Lower leg skin (tissue), 3 donors: Measurements from ENCODE around the gene DCLK3.

Source experiments
- POLR2A ChIP-seq, 2 donors: fragments of 450-650 bp; IDR thresholded peaks; one replicate each; pipeline ENCODE4 v1.6.1; 2016 to 2017; ENCODE audit warnings: antibody characterized with exemption in 2 of 2, mild to moderate bottlenecking in 1 of 2, moderate library complexity in 1 of 2
- TF ChIP-seq, protein P1 (sequence below), 3 donors: fragments of 450-650 bp; IDR thresholded peaks; one replicate each; pipeline ENCODE4 v1.5.1; 2016; ENCODE audit warnings: antibody characterized with exemption in 3 of 3, mild to moderate bottlenecking in 3 of 3, moderate library complexity in 2 of 3

GRCh38 chr3:36811768-36812167 lies 47.4 kb upstream of the DCLK3 start:
- TF ChIP-seq, protein P1, sequence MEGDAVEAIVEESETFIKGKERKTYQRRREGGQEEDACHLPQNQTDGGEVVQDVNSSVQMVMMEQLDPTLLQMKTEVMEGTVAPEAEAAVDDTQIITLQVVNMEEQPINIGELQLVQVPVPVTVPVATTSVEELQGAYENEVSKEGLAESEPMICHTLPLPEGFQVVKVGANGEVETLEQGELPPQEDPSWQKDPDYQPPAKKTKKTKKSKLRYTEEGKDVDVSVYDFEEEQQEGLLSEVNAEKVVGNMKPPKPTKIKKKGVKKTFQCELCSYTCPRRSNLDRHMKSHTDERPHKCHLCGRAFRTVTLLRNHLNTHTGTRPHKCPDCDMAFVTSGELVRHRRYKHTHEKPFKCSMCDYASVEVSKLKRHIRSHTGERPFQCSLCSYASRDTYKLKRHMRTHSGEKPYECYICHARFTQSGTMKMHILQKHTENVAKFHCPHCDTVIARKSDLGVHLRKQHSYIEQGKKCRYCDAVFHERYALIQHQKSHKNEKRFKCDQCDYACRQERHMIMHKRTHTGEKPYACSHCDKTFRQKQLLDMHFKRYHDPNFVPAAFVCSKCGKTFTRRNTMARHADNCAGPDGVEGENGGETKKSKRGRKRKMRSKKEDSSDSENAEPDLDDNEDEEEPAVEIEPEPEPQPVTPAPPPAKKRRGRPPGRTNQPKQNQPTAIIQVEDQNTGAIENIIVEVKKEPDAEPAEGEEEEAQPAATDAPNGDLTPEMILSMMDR (IDR thresholded peaks at IDR 0.05): no peak
- no peak for TF ChIP-seq POLR2A (IDR thresholded peaks at IDR 0.05)
